Fibroblast of the aortic adventitia (primary cell): ENCODE results near the gene SMARCD3. TPM values are rescaled to one million over a fixed set of nuclear protein-coding genes. Genes with fewer than 3 reads are reported as not detected.
A peak's percentile ranks its signal among the peaks of the same experiment; 100 is the strongest.

Source experiments
- DNase-seq: peaks from one replicate; pipeline ENCODE4 v3.0.0-alpha.2; 2010; ENCODE audit warnings: low read depth
- H3K4me3 ChIP-seq: 2 replicates; pipeline ENCODE4 v1.5.1; 2011; ENCODE audit warnings: low read depth, mild to moderate bottlenecking, control low read depth, low read length, moderate library complexity
- CTCF ChIP-seq: IDR thresholded peaks from 2 replicates; pipeline ENCODE4 v1.5.1; 2011; ENCODE audit warnings: mild to moderate bottlenecking, low read length, control low read depth, inconsistent platforms; ENCODE audit not compliant: insufficient read depth
- total RNA-seq: library from RNA; depleted of rRNA; stranded (reverse); fragments of >200 nt; gene quantifications from 2 replicates; pipeline ENCODE4 v1.2.3, GENCODE V29; 2012; ENCODE audit warnings: low replicate concordance

SMARCD3 gene
- total RNA-seq, 1 donor, result 44.9 TPM

GRCh38 chr7:151286148-151286547, 37.7 kb upstream of the SMARCD3 start:
- DNase-seq, result peak; percentile 25
- TF ChIP-seq CTCF, result no peak
- no peak overlapping the region for H3K4me3 ChIP-seq

- no peak for TF ChIP-seq CTCF
- no peak for DNase-seq
- no peak overlapping the region for H3K4me3 ChIP-seq
These were observed 34.8 kb upstream of the SMARCD3 start for GRCh38 chr7:151283302-151283701.

- no peak for DNase-seq
- no peak for TF ChIP-seq CTCF
- H3K4me3 ChIP-seq, result no peak overlapping the region
These were observed 33.6 kb upstream of the SMARCD3 start for GRCh38 chr7:151282111-151282510.

GRCh38 chr7:151281686-151282085, 33.2 kb upstream of the SMARCD3 start:
- no peak for TF ChIP-seq CTCF
- no peak for DNase-seq
- H3K4me3 ChIP-seq, result no peak overlapping the region

GRCh38 chr7:151280388-151281019, 32.0 kb upstream of the SMARCD3 start:
- DNase-seq, result no peak
- no peak for TF ChIP-seq CTCF
- no peak overlapping the region for H3K4me3 ChIP-seq

- no peak for DNase-seq
- TF ChIP-seq CTCF, result no peak
- no peak overlapping the region for H3K4me3 ChIP-seq
These were observed 31.4 kb upstream of the SMARCD3 start for GRCh38 chr7:151279868-151280267.

- no peak overlapping the region for H3K4me3 ChIP-seq
- TF ChIP-seq CTCF, result no peak
- DNase-seq, result no peak
These were observed 30.5 kb upstream of the SMARCD3 start for GRCh38 chr7:151278949-151279348.
